Uterus (tissue), 2 donors: ENCODE results near the gene NECTIN4.

Source experiments
- CTCF ChIP-seq, 4 experiments: fragments of 200-600 bp in 2 of 4; fragments of 450-650 bp in 2 of 4; sonication (generic) in 2 of 4; IDR thresholded peaks; one replicate each; pipeline ENCODE4 v1.5.1; 2016 to 2019; ENCODE audit warnings: antibody characterized with exemption in 4 of 4, mild to moderate bottlenecking in 2 of 4, moderate library complexity in 1 of 4
- POLR2A ChIP-seq, 2 donors: fragments of 450-650 bp; IDR thresholded peaks; one replicate each; pipeline ENCODE4 v1.6.1; 2016; ENCODE audit warnings: antibody characterized with exemption in 2 of 2, mild to moderate bottlenecking in 1 of 2, moderate library complexity in 1 of 2

- TF ChIP-seq CTCF (IDR thresholded peaks at IDR 0.05) (no peak), POLR2A (IDR thresholded peaks at IDR 0.05) (no peak)
Measured at GRCh38 chr1:161095230-161095629, 5.9 kb upstream of the NECTIN4 start.
